HepG2 (cell line): ENCODE measurements around the gene CYB561.

Experiments
- AHR ChIP-seq: IDR thresholded peaks from 2 replicates; pipeline ENCODE4 v1.6.1; 2018; ENCODE audit warnings: missing genetic modification reagents, missing compliant biosample characterization
- CREB3 ChIP-seq: sonication (generic); formaldehyde crosslinking; IDR thresholded peaks from 2 replicates; pipeline ENCODE4 v1.5.0; 2020; ENCODE audit warnings: missing genetic modification reagents
- ELK4 ChIP-seq: sonication (generic); formaldehyde crosslinking; IDR thresholded peaks from 2 replicates; pipeline ENCODE4 v1.9.0; 2021; ENCODE audit warnings: missing genetic modification reagents, borderline replicate concordance
- EZH2 ChIP-seq: conservative IDR thresholded peaks from 2 replicates; pipeline ENCODE4 v1.6.1; 2012; ENCODE audit warnings: mild to moderate bottlenecking, low read depth, low read length, moderate library complexity
- HIVEP1 ChIP-seq: sonication (generic); formaldehyde crosslinking; IDR thresholded peaks from 2 replicates; pipeline ENCODE4 v1.4.0; 2020; ENCODE audit warnings: mild to moderate bottlenecking, missing genetic modification reagents
- JUND ChIP-seq: sonication (generic); formaldehyde crosslinking; IDR thresholded peaks from 2 replicates; pipeline ENCODE4 v1.8.0; 2022; ENCODE audit warnings: mild to moderate bottlenecking, missing genetic modification reagents
- KAT2B ChIP-seq: fragments of 150-350 bp; IDR thresholded peaks from 2 replicates; pipeline ENCODE4 v1.6.1; 2014; ENCODE audit warnings: low read depth, low read length, borderline replicate concordance
- POLR2A ChIP-seq, 2 experiments: IDR thresholded peaks; 2 replicates each; pipeline ENCODE4 v1.6.1; 2011; ENCODE audit warnings: low read depth in 2 of 2, low read length in 2 of 2, mild to moderate bottlenecking in 1 of 2, moderate library complexity in 1 of 2; ENCODE audit not compliant: insufficient read depth in 1 of 2
- RELA ChIP-seq: sonication (generic); formaldehyde crosslinking; IDR thresholded peaks from 2 replicates; pipeline ENCODE4 v1.4.0; 2020; ENCODE audit warnings: missing genetic modification reagents
- RNF219 ChIP-seq: sonication (generic); formaldehyde crosslinking; IDR thresholded peaks from 2 replicates; pipeline ENCODE4 v1.5.0; 2020; ENCODE audit warnings: mild to moderate bottlenecking, missing genetic modification reagents
- SUZ12 ChIP-seq: fragments of 150-350 bp; IDR thresholded peaks from 2 replicates; pipeline ENCODE4 v1.6.1; 2014; ENCODE audit warnings: low read depth, low read length
- ZNF362 ChIP-seq: sonication (generic); formaldehyde crosslinking; IDR thresholded peaks from 2 replicates; pipeline ENCODE4 v1.4.0; 2020; ENCODE audit warnings: missing genetic modification reagents, mild to moderate bottlenecking, borderline replicate concordance

- TF ChIP-seq KAT2B (no peak), ELK4 (no peak), AHR (no peak), POLR2A (IDR thresholded peaks at IDR 0.05; ENCODE audit: insufficient read depth in 1 of 2, low read depth in 2 of 2, low read length in 2 of 2) (no peak), EZH2 (no peak), JUND (CRISPR knock-in tag) (no peak), CREB3 (CRISPR knock-in tag) (no peak), HIVEP1 (CRISPR knock-in tag) (no peak), ZNF362 (CRISPR knock-in tag) (no peak), RNF219 (CRISPR knock-in tag) (no peak), RELA (CRISPR knock-in tag) (no peak), SUZ12 (no peak)
Observed at GRCh38 chr17:63452962-63453551, 7.0 kb upstream of the CYB561 start.
